Neural crest cell (in vitro differentiated cells): ENCODE measurements around the gene SOAT1. TPM values are rescaled to one million over a fixed set of nuclear protein-coding genes. Genes with fewer than 3 reads are reported as not detected.
A peak's percentile ranks its signal among the peaks of the same experiment; 100 is the strongest.
"Not testable (repeated sequence)": the region's sequence is repeated elsewhere in the genome, so short reads cannot be mapped to it uniquely, and the experiment has no call there.

Experiments used
- DNase-seq: peaks from one replicate; pipeline ENCODE4 v3.0.0; 2021; ENCODE audit warnings: low read depth, mixed read lengths, low spot score
- H3K27ac Mint-ChIP-seq: one replicate; pipeline ENCODE4 v1.8.0; 2021; ENCODE audit warnings: mild to moderate bottlenecking, mixed read lengths; ENCODE audit not compliant: unreplicated experiment
- H3K27me3 Mint-ChIP-seq: 2 replicates; pipeline ENCODE4 v1.8.0; 2021; ENCODE audit warnings: low read depth, mild to moderate bottlenecking, mixed read lengths
- H3K36me3 Mint-ChIP-seq: 2 replicates; pipeline ENCODE4 v1.8.0; 2021; ENCODE audit warnings: low read depth, mild to moderate bottlenecking, mixed read lengths
- H3K4me1 Mint-ChIP-seq: 2 replicates; pipeline ENCODE4 v1.8.0; 2021; ENCODE audit warnings: mixed read lengths
- H3K4me3 Mint-ChIP-seq: one replicate; pipeline ENCODE4 v1.8.0; 2021; ENCODE audit warnings: mild to moderate bottlenecking, mixed read lengths
- H3K9me3 Mint-ChIP-seq: 2 replicates; pipeline ENCODE4 v1.8.0; 2021; ENCODE audit warnings: mixed read lengths
- total RNA-seq: library from RNA; stranded (reverse); gene quantifications from 2 replicates; pipeline ENCODE4 v1.2.1, GENCODE V29; 2021
- TF ChIP-seq, protein P1 (sequence below): fragments of 200-600 bp; sonication (generic); conservative IDR thresholded peaks from 2 replicates; pipeline ENCODE4 v1.5.0; 2021; ENCODE audit warnings: antibody characterized with exemption, mild to moderate bottlenecking

Gene SOAT1
- total RNA-seq, 1 donor from 2014 or later = 44.8 TPM

- Mint-ChIP-seq H3K9me3 (no peaks in the 10 kb centered on the region), H3K27ac (no peak overlapping the region), H3K4me1 (no peaks in the 10 kb centered on the region), H3K4me3 (no peak overlapping the region), H3K27me3 (no peaks in the 10 kb centered on the region), H3K36me3 (peaks cover 9% of the 10 kb centered on the region)
- no peak for DNase-seq
- TF ChIP-seq, protein P1, sequence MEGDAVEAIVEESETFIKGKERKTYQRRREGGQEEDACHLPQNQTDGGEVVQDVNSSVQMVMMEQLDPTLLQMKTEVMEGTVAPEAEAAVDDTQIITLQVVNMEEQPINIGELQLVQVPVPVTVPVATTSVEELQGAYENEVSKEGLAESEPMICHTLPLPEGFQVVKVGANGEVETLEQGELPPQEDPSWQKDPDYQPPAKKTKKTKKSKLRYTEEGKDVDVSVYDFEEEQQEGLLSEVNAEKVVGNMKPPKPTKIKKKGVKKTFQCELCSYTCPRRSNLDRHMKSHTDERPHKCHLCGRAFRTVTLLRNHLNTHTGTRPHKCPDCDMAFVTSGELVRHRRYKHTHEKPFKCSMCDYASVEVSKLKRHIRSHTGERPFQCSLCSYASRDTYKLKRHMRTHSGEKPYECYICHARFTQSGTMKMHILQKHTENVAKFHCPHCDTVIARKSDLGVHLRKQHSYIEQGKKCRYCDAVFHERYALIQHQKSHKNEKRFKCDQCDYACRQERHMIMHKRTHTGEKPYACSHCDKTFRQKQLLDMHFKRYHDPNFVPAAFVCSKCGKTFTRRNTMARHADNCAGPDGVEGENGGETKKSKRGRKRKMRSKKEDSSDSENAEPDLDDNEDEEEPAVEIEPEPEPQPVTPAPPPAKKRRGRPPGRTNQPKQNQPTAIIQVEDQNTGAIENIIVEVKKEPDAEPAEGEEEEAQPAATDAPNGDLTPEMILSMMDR = no peak
These were observed 49.3 kb downstream of the SOAT1 start for GRCh38 chr1:179342740-179343404.

DNA sequence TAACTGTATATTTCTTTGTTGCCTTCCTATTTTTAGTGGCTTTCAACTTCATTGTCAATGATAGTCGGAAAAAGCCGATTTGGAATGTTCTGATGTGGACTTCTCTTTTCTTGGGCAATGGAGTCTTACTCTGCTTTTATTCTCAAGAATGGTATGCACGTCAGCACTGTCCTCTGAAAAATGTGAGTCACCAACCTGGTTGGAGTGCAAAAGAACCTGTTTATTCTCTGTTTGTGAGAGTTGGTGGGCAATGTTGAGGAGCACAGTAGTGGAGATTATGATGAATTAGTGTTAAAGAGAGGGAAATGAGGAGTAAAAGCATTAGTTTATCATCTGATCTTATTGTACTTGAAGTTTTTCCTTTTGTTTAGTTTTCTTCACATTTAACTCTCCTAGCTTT, 57.7 kb downstream of the SOAT1 start:
- H3K4me3 Mint-ChIP-seq = no peak overlapping the region
- no peaks in the 10 kb centered on the region for H3K9me3 Mint-ChIP-seq
- no peaks in the 10 kb centered on the region for H3K27me3 Mint-ChIP-seq
- no peak overlapping the region for H3K27ac Mint-ChIP-seq
- TF ChIP-seq, protein P1 = no peak
- no peak for DNase-seq
- H3K4me1 Mint-ChIP-seq = no peaks in the 10 kb centered on the region
- H3K36me3 Mint-ChIP-seq = peaks cover 7% of the 10 kb centered on the region

DNA sequence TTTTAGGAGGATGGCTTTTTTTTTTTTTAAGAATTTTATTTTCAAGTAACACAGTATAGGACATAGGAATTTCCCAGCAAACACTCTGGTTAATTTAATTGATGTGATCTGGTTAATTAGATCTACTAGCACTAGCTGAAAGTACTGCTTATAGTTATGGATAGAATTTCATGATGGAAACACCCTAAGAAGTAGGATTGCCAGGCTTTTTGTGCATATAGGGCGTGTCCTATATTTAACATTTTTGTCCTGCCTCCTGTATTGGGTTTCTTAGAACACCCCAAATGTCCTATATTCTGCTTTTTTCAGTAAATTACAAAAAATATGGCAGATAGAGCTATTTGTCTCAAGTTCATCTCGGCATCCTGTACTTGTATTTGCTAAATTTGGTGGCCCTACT, 58.6 kb downstream of the SOAT1 start:
- H3K27me3 Mint-ChIP-seq = no peaks in the 10 kb centered on the region
- TF ChIP-seq, protein P1 = no peak

DNA sequence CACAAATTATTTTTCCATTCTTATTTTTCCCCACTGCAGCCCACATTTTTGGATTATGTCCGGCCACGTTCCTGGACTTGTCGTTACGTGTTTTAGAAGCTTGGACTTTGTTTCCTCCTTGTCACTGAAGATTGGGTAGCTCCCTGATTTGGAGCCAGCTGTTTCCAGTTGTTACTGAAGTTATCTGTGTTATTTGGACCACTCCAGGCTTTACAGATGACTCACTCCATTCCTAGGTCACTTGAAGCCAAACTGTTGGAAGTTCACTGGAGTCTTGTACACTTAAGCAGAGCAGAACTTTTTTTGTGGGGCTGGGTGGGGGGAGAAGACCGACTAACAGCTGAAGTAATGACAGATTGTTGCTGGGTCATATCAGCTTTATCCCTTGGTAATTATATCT, 59.9 kb downstream of the SOAT1 start:
- Mint-ChIP-seq H3K4me1 (no peaks in the 10 kb centered on the region), H3K36me3 (peaks cover 7% of the 10 kb centered on the region), H3K4me3 (no peak overlapping the region), H3K27me3 (no peaks in the 10 kb centered on the region), H3K9me3 (no peaks in the 10 kb centered on the region), H3K27ac (no peak overlapping the region)
- DNase-seq = no peak
- TF ChIP-seq, protein P1 = no peak

More for the DNA sequence above, 58.6 kb downstream of the SOAT1 start:
- H3K4me1 Mint-ChIP-seq = no peaks in the 10 kb centered on the region
- DNase-seq = no peak
- no peaks in the 10 kb centered on the region for H3K9me3 Mint-ChIP-seq
- H3K4me3 Mint-ChIP-seq = no peak overlapping the region
- peaks cover 7% of the 10 kb centered on the region for H3K36me3 Mint-ChIP-seq
- no peak overlapping the region for H3K27ac Mint-ChIP-seq

DNA sequence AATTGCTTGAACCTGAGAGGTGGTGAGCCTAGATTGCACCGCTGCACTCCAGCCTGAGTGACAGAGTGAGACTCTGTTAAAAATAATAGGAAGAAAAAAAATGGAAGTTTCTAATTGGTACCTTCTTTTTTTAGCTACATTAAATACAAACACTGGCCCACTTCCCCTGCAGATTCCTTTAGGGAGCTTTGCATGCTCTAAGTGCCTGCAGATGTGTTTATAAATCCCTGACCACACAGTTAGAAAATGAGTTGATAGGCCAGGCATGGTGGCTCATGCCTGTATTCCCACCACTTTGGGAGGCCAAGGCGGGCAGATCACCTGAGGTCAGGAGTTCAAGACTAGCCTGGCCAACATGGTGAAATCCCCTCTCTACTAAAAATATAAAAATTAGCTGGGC, 68.0 kb downstream of the SOAT1 start:
- H3K9me3 Mint-ChIP-seq, DNase-seq, H3K36me3 Mint-ChIP-seq, H3K27me3 Mint-ChIP-seq, H3K4me3 Mint-ChIP-seq, H3K27ac Mint-ChIP-seq: not testable (repeated sequence)
- H3K4me1 Mint-ChIP-seq = peaks cover 14% of the 10 kb centered on the region

- Mint-ChIP-seq H3K27me3 (peaks cover 8% of the 10 kb centered on the region), H3K36me3 (no peaks in the 10 kb centered on the region), H3K4me1 (peaks cover 14% of the 10 kb centered on the region), H3K27ac (peak within 1 kb of the TSS; percentile 100), H3K4me3 (peak within 1 kb of the TSS; percentile 94), H3K9me3 (no peaks in the 10 kb centered on the region)
- DNase-seq = peak; percentile 76
- TF ChIP-seq, protein P1 = no peak
These were observed 71.9 kb downstream of the SOAT1 start, which contains the start of gene AXDND1 for GRCh38 chr1:179365342-179366092. TSS of gene AXDND1 (plus strand) at chr1:179365971. CDS start at chr1:179366510, 539 bp downstream.
